Subcutaneous abdominal adipose tissue (tissue), 5 donors: ENCODE data around the gene AP1G2.
A peak's percentile ranks its signal among the peaks of the same experiment; 100 is the strongest.

Experiments
- H3K27ac ChIP-seq: one replicate; pipeline ENCODE4 v1.7.0; 2013; ENCODE audit warnings: low read depth, mild to moderate bottlenecking, inconsistent platforms, low read length, moderate library complexity
- H3K27me3 ChIP-seq, 5 donors: one replicate each; pipeline ENCODE4 v1.7.0; 2013; ENCODE audit warnings: low read length in 5 of 5, inconsistent platforms in 1 of 5; ENCODE audit not compliant: control insufficient read depth in 5 of 5, insufficient read depth in 4 of 5
- H3K36me3 ChIP-seq, 5 donors: one replicate each; pipeline ENCODE4 v1.7.0; 2013; ENCODE audit warnings: low read length in 5 of 5; ENCODE audit not compliant: control insufficient read depth in 5 of 5, insufficient read depth in 5 of 5
- H3K4me1 ChIP-seq, 5 donors: one replicate each; pipeline ENCODE4 v1.7.0; 2013; ENCODE audit warnings: low read length in 5 of 5, mild to moderate bottlenecking in 3 of 5, moderate library complexity in 1 of 5; ENCODE audit not compliant: control insufficient read depth in 5 of 5, insufficient read depth in 5 of 5
- H3K4me3 ChIP-seq, 5 donors: one replicate each; pipeline ENCODE4 v1.7.0; 2013; ENCODE audit warnings: low read length in 5 of 5, low read depth in 1 of 5
- H3K9ac ChIP-seq, 5 donors: one replicate each; pipeline ENCODE4 v1.7.0; 2013; ENCODE audit warnings: low read length in 5 of 5, mild to moderate bottlenecking in 4 of 5, moderate library complexity in 3 of 5
- H3K9me3 ChIP-seq, 5 donors: one replicate each; pipeline ENCODE4 v1.7.0; 2013; ENCODE audit warnings: low read length in 5 of 5; ENCODE audit not compliant: control insufficient read depth in 5 of 5
- donor health status: healthy.
- donor health status: healthy.
- donor health status: healthy.
- donor health status: healthy.
- donor health status: healthy.

Gene AP1G2

GRCh38 chr14:23550131-23550811 is 17.3 kb downstream of the AP1G2 start:
- no peaks in the 10 kb centered on the region for H3K36me3 ChIP-seq
- peak overlapping the region; percentile 57 for H3K27ac ChIP-seq
- H3K9me3 ChIP-seq = no peaks in the 10 kb centered on the region
- H3K27me3 ChIP-seq = no peaks in the 10 kb centered on the region
- peaks cover 3 to 57% (median 54%) of the 10 kb centered on the region in 5 donors for H3K4me1 ChIP-seq
- H3K4me3 ChIP-seq = peak overlapping the region; percentile 67 to 82 (median 77)
- H3K9ac ChIP-seq = peak overlapping the region in 4 of 5 donors; percentile 70 to 86 (median 80)

GRCh38 chr14:23548351-23549318 is 19.0 kb downstream of the AP1G2 start:
- Histone ChIP-seq H3K36me3 (no peaks in the 10 kb centered on the region), H3K4me3 (no peak overlapping the region), H3K9ac (peak overlapping the region in 2 of 5 donors; percentile 6 to 41), H3K9me3 (no peaks in the 10 kb centered on the region), H3K4me1 (peaks cover 3 to 66% (median 63%) of the 10 kb centered on the region in 5 donors), H3K27me3 (no peaks in the 10 kb centered on the region), H3K27ac (peak overlapping the region; percentile 18)

- Histone ChIP-seq H3K9me3 (no peaks in the 10 kb centered on the region), H3K4me3 (no peak overlapping the region), H3K36me3 (no peaks in the 10 kb centered on the region), H3K27me3 (no peaks in the 10 kb centered on the region), H3K4me1 (peaks cover 3 to 66% (median 63%) of the 10 kb centered on the region in 5 donors), H3K9ac (peak overlapping the region in 1 of 5 donors; percentile 11), H3K27ac (peak overlapping the region; percentile 18)
Observed at GRCh38 chr14:23547924-23548323, 19.7 kb downstream of the AP1G2 start.

- Histone ChIP-seq H3K36me3 (no peaks in the 10 kb centered on the region), H3K27me3 (no peaks in the 10 kb centered on the region), H3K9ac (peak overlapping the region in 1 of 5 donors; percentile 27), H3K4me1 (peaks cover 3 to 60% (median 58%) of the 10 kb centered on the region in 5 donors), H3K4me3 (no peak overlapping the region), H3K27ac (no peak overlapping the region), H3K9me3 (no peaks in the 10 kb centered on the region)
Observed at GRCh38 chr14:23546450-23547035, 21.0 kb downstream of the AP1G2 start.

GRCh38 chr14:23545740-23546365 is 21.7 kb downstream of the AP1G2 start:
- Histone ChIP-seq H3K9me3 (no peaks in the 10 kb centered on the region), H3K36me3 (no peaks in the 10 kb centered on the region), H3K4me3 (peak overlapping the region in 1 of 5 donors; percentile 13), H3K27ac (peak overlapping the region; percentile 39), H3K27me3 (no peaks in the 10 kb centered on the region), H3K4me1 (peaks cover 3 to 56% (median 53%) of the 10 kb centered on the region in 5 donors), H3K9ac (peak overlapping the region in 1 of 5 donors; percentile 27)

GRCh38 chr14:23544511-23545447 is 22.8 kb downstream of the AP1G2 start:
- Histone ChIP-seq H3K27ac (peak overlapping the region; percentile 39), H3K9me3 (no peaks in the 10 kb centered on the region), H3K4me1 (peaks cover 3 to 46% (median 43%) of the 10 kb centered on the region in 5 donors), H3K4me3 (no peak overlapping the region), H3K27me3 (no peaks in the 10 kb centered on the region), H3K36me3 (no peaks in the 10 kb centered on the region), H3K9ac (peak overlapping the region in 1 of 5 donors; percentile 43)

GRCh38 chr14:23543403-23543802 is 24.2 kb downstream of the AP1G2 start:
- no peaks in the 10 kb centered on the region for H3K36me3 ChIP-seq
- no peaks in the 10 kb centered on the region for H3K27me3 ChIP-seq
- no peak overlapping the region for H3K4me3 ChIP-seq
- H3K9ac ChIP-seq = no peak overlapping the region
- no peaks in the 10 kb centered on the region for H3K9me3 ChIP-seq
- H3K4me1 ChIP-seq = peaks cover 3 to 54% (median 50%) of the 10 kb centered on the region in 5 donors
- H3K27ac ChIP-seq = no peak overlapping the region

- peaks cover 3 to 42% (median 38%) of the 10 kb centered on the region in 5 donors for H3K4me1 ChIP-seq
- no peak overlapping the region for H3K27ac ChIP-seq
- no peak overlapping the region for H3K4me3 ChIP-seq
- no peaks in the 10 kb centered on the region for H3K9me3 ChIP-seq
- H3K27me3 ChIP-seq = no peaks in the 10 kb centered on the region
- H3K9ac ChIP-seq = no peak overlapping the region
- no peaks in the 10 kb centered on the region for H3K36me3 ChIP-seq
Observed at GRCh38 chr14:23542261-23542660, 25.3 kb downstream of the AP1G2 start.

- Histone ChIP-seq H3K4me1 (peaks cover 0 to 21% (median 18%) of the 10 kb centered on the region in 5 donors), H3K9me3 (no peaks in the 10 kb centered on the region), H3K9ac (peak overlapping the region in 1 of 5 donors; percentile 13), H3K4me3 (no peak overlapping the region), H3K27me3 (no peaks in the 10 kb centered on the region), H3K36me3 (peaks cover 0 to 1% (median under 1%) of the 10 kb centered on the region in 5 donors), H3K27ac (no peak overlapping the region)
Observed at GRCh38 chr14:23540141-23540469, 27.5 kb downstream of the AP1G2 start.
